Measurements from ENCODE around the gene CACTIN.
A peak's percentile ranks its signal among the peaks of the same experiment; 100 is the strongest.

- no peak for TF ChIP-seq CTCF (IDR thresholded peaks at IDR 0.05)
- TF ChIP-seq POLR2AphosphoS5 (IDR thresholded peaks at IDR 0.05), result peak; percentile 98
- peak; percentile 44 for TF ChIP-seq POLR2A (IDR thresholded peaks at IDR 0.05; ENCODE audit: low read depth)
Measured at GRCh38 chr19:3669947-3670795, 43.6 kb upstream of the CACTIN start.
